ENCODE data around the gene DCLK1. TPM values are rescaled to one million over a fixed set of nuclear protein-coding genes. Genes with fewer than 3 reads are reported as not detected.

Gene DCLK1
- total RNA-seq, 1 experiment from 2014 or later, result not detected

GRCh38 chr13:35793823-35794222 is 337.4 kb downstream of the DCLK1 start:
- Histone ChIP-seq H3K4me1 (ENCODE audit: low read length) (no peaks in the 10 kb centered on the region), H3K9me3 (ENCODE audit: low read length) (no peaks in the 10 kb centered on the region), H3K9me2 (replicated peaks; ENCODE audit: insufficient read depth, low read length) (no peaks in the 10 kb centered on the region), H4K20me1 (ENCODE audit: insufficient read depth, low read depth, low read length) (no peaks in the 10 kb centered on the region), H3K4me3 (ENCODE audit: low read length) (no peak overlapping the region), H3K27me3 (ENCODE audit: low read length) (no peaks in the 10 kb centered on the region), H3K79me2 (ENCODE audit: low read length) (no peaks in the 10 kb centered on the region), H3K27ac (ENCODE audit: low read length) (no peak overlapping the region), H3K36me3 (ENCODE audit: insufficient read depth, low read length) (no peaks in the 10 kb centered on the region), H2AFZ (ENCODE audit: low read length) (no peak overlapping the region), H3K4me2 (ENCODE audit: low read depth, low read length, poor library complexity, severe bottlenecking) (no peak overlapping the region), H3K9ac (ENCODE audit: low read length) (no peak overlapping the region)
- DNase-seq, result no peak

GRCh38 chr13:35792911-35793310 is 338.3 kb downstream of the DCLK1 start:
- Histone ChIP-seq H3K4me2 (ENCODE audit: low read depth, low read length, poor library complexity, severe bottlenecking) (no peak overlapping the region), H3K79me2 (ENCODE audit: low read length) (no peaks in the 10 kb centered on the region), H3K27me3 (ENCODE audit: low read length) (no peaks in the 10 kb centered on the region), H3K9me3 (ENCODE audit: low read length) (no peaks in the 10 kb centered on the region), H3K9ac (ENCODE audit: low read length) (no peak overlapping the region), H3K9me2 (replicated peaks; ENCODE audit: insufficient read depth, low read length) (no peaks in the 10 kb centered on the region), H3K4me3 (ENCODE audit: low read length) (no peak overlapping the region), H3K36me3 (ENCODE audit: insufficient read depth, low read length) (no peaks in the 10 kb centered on the region), H3K27ac (ENCODE audit: low read length) (no peak overlapping the region), H4K20me1 (ENCODE audit: insufficient read depth, low read depth, low read length) (no peaks in the 10 kb centered on the region), H2AFZ (ENCODE audit: low read length) (no peak overlapping the region), H3K4me1 (ENCODE audit: low read length) (no peaks in the 10 kb centered on the region)
- DNase-seq, result no peak

GRCh38 chr13:35792021-35792420 is 339.2 kb downstream of the DCLK1 start:
- Histone ChIP-seq H3K27ac (ENCODE audit: low read length) (no peak overlapping the region), H3K9ac (ENCODE audit: low read length) (no peak overlapping the region), H4K20me1 (ENCODE audit: insufficient read depth, low read depth, low read length) (no peaks in the 10 kb centered on the region), H3K4me3 (ENCODE audit: low read length) (no peak overlapping the region), H3K9me3 (ENCODE audit: low read length) (no peaks in the 10 kb centered on the region), H3K4me2 (ENCODE audit: low read depth, low read length, poor library complexity, severe bottlenecking) (no peak overlapping the region), H3K9me2 (replicated peaks; ENCODE audit: insufficient read depth, low read length) (no peaks in the 10 kb centered on the region), H3K79me2 (ENCODE audit: low read length) (no peaks in the 10 kb centered on the region), H2AFZ (ENCODE audit: low read length) (no peak overlapping the region), H3K4me1 (ENCODE audit: low read length) (no peaks in the 10 kb centered on the region), H3K27me3 (ENCODE audit: low read length) (no peaks in the 10 kb centered on the region), H3K36me3 (ENCODE audit: insufficient read depth, low read length) (no peaks in the 10 kb centered on the region)
- no peak for DNase-seq

GRCh38 chr13:35791184-35791851 is 339.9 kb downstream of the DCLK1 start:
- Histone ChIP-seq H3K27me3 (ENCODE audit: low read length) (no peaks in the 10 kb centered on the region), H3K4me1 (ENCODE audit: low read length) (no peaks in the 10 kb centered on the region), H4K20me1 (ENCODE audit: insufficient read depth, low read depth, low read length) (no peaks in the 10 kb centered on the region), H3K79me2 (ENCODE audit: low read length) (no peaks in the 10 kb centered on the region), H3K9me3 (ENCODE audit: low read length) (no peaks in the 10 kb centered on the region), H3K27ac (ENCODE audit: low read length) (no peak overlapping the region), H3K36me3 (ENCODE audit: insufficient read depth, low read length) (no peaks in the 10 kb centered on the region), H3K9me2 (replicated peaks; ENCODE audit: insufficient read depth, low read length) (no peaks in the 10 kb centered on the region), H2AFZ (ENCODE audit: low read length) (no peak overlapping the region), H3K9ac (ENCODE audit: low read length) (no peak overlapping the region), H3K4me2 (ENCODE audit: low read depth, low read length, poor library complexity, severe bottlenecking) (no peak overlapping the region), H3K4me3 (ENCODE audit: low read length) (no peak overlapping the region)
- DNase-seq, result no peak

GRCh38 chr13:35789335-35790165 is 341.6 kb downstream of the DCLK1 start:
- peak; percentile 75 for DNase-seq
- H3K4me1 ChIP-seq (ENCODE audit: low read length), result no peaks in the 10 kb centered on the region
- no peak overlapping the region for H2AFZ ChIP-seq (ENCODE audit: low read length)
- H3K79me2 ChIP-seq (ENCODE audit: low read length), result no peaks in the 10 kb centered on the region
- no peak overlapping the region for H3K4me2 ChIP-seq (ENCODE audit: low read depth, low read length, poor library complexity, severe bottlenecking)
- H3K9ac ChIP-seq (ENCODE audit: low read length), result no peak overlapping the region
- no peaks in the 10 kb centered on the region for H3K9me2 ChIP-seq (replicated peaks; ENCODE audit: insufficient read depth, low read length)
- no peaks in the 10 kb centered on the region for H3K9me3 ChIP-seq (ENCODE audit: low read length)
- no peak overlapping the region for H3K27ac ChIP-seq (ENCODE audit: low read length)
- H3K27me3 ChIP-seq (ENCODE audit: low read length), result no peaks in the 10 kb centered on the region
- H3K36me3 ChIP-seq (ENCODE audit: insufficient read depth, low read length), result no peaks in the 10 kb centered on the region
- no peak overlapping the region for H3K4me3 ChIP-seq (ENCODE audit: low read length)
- H4K20me1 ChIP-seq (ENCODE audit: insufficient read depth, low read depth, low read length), result no peaks in the 10 kb centered on the region

GRCh38 chr13:35787937-35788336 is 343.2 kb downstream of the DCLK1 start:
- Histone ChIP-seq H3K9me3 (ENCODE audit: low read length) (no peaks in the 10 kb centered on the region), H3K9ac (ENCODE audit: low read length) (no peak overlapping the region), H3K27me3 (ENCODE audit: low read length) (no peaks in the 10 kb centered on the region), H4K20me1 (ENCODE audit: insufficient read depth, low read depth, low read length) (no peaks in the 10 kb centered on the region), H3K4me2 (ENCODE audit: low read depth, low read length, poor library complexity, severe bottlenecking) (no peak overlapping the region), H3K36me3 (ENCODE audit: insufficient read depth, low read length) (no peaks in the 10 kb centered on the region), H3K4me3 (ENCODE audit: low read length) (no peak overlapping the region), H3K27ac (ENCODE audit: low read length) (no peak overlapping the region), H3K9me2 (replicated peaks; ENCODE audit: insufficient read depth, low read length) (no peaks in the 10 kb centered on the region), H3K4me1 (ENCODE audit: low read length) (no peaks in the 10 kb centered on the region), H2AFZ (ENCODE audit: low read length) (no peak overlapping the region), H3K79me2 (ENCODE audit: low read length) (no peaks in the 10 kb centered on the region)
- no peak for DNase-seq

- H3K9me3 ChIP-seq (ENCODE audit: low read length), result no peaks in the 10 kb centered on the region
- H2AFZ ChIP-seq (ENCODE audit: low read length), result no peak overlapping the region
- no peaks in the 10 kb centered on the region for H3K36me3 ChIP-seq (ENCODE audit: insufficient read depth, low read length)
- no peaks in the 10 kb centered on the region for H3K79me2 ChIP-seq (ENCODE audit: low read length)
- H3K4me1 ChIP-seq (ENCODE audit: low read length), result no peaks in the 10 kb centered on the region
- H4K20me1 ChIP-seq (ENCODE audit: insufficient read depth, low read depth, low read length), result no peaks in the 10 kb centered on the region
- H3K9me2 ChIP-seq (replicated peaks; ENCODE audit: insufficient read depth, low read length), result no peaks in the 10 kb centered on the region
- H3K9ac ChIP-seq (ENCODE audit: low read length), result no peak overlapping the region
- no peak for DNase-seq
- H3K27me3 ChIP-seq (ENCODE audit: low read length), result no peaks in the 10 kb centered on the region
- H3K27ac ChIP-seq (ENCODE audit: low read length), result no peak overlapping the region
- H3K4me3 ChIP-seq (ENCODE audit: low read length), result no peak overlapping the region
- no peak overlapping the region for H3K4me2 ChIP-seq (ENCODE audit: low read depth, low read length, poor library complexity, severe bottlenecking)
Measured at GRCh38 chr13:35785576-35786303, 345.4 kb downstream of the DCLK1 start.

GRCh38 chr13:35784286-35784951 is 346.8 kb downstream of the DCLK1 start:
- H4K20me1 ChIP-seq (ENCODE audit: insufficient read depth, low read depth, low read length), result no peaks in the 10 kb centered on the region
- no peaks in the 10 kb centered on the region for H3K4me1 ChIP-seq (ENCODE audit: low read length)
- no peak overlapping the region for H3K27ac ChIP-seq (ENCODE audit: low read length)
- no peaks in the 10 kb centered on the region for H3K79me2 ChIP-seq (ENCODE audit: low read length)
- no peaks in the 10 kb centered on the region for H3K36me3 ChIP-seq (ENCODE audit: insufficient read depth, low read length)
- H3K9ac ChIP-seq (ENCODE audit: low read length), result no peak overlapping the region
- H2AFZ ChIP-seq (ENCODE audit: low read length), result no peak overlapping the region
- H3K9me3 ChIP-seq (ENCODE audit: low read length), result no peaks in the 10 kb centered on the region
- no peak for DNase-seq
- H3K4me3 ChIP-seq (ENCODE audit: low read length), result no peak overlapping the region
- H3K9me2 ChIP-seq (replicated peaks; ENCODE audit: insufficient read depth, low read length), result no peaks in the 10 kb centered on the region
- no peaks in the 10 kb centered on the region for H3K27me3 ChIP-seq (ENCODE audit: low read length)
- no peak overlapping the region for H3K4me2 ChIP-seq (ENCODE audit: low read depth, low read length, poor library complexity, severe bottlenecking)

All from Karpas-422 (cell line).